T-helper 2 cell treated with Interferon-gamma antibody and Interleukin-4, amounts not matched to agents 5 μg/mL and 100 μg/mL, for 36 hours (primary cell): ENCODE data around the gene TTLL7.

Source experiments
- DNase-seq: peaks from one replicate; pipeline ENCODE4 v3.0.0; 2021; ENCODE audit warnings: low spot score
- H3K27ac Mint-ChIP-seq: one replicate; pipeline ENCODE4 v1.8.0; 2021; ENCODE audit warnings: mild to moderate bottlenecking, mixed read lengths
- H3K27me3 Mint-ChIP-seq: one replicate; pipeline ENCODE4 v1.8.0; 2021; ENCODE audit warnings: low read depth, mixed read lengths
- H3K36me3 Mint-ChIP-seq: one replicate; pipeline ENCODE4 v1.8.0; 2021; ENCODE audit warnings: low read depth, mixed read lengths
- H3K4me1 Mint-ChIP-seq: one replicate; pipeline ENCODE4 v1.8.0; 2021; ENCODE audit warnings: low read depth, mixed read lengths
- H3K4me3 Mint-ChIP-seq: one replicate; pipeline ENCODE4 v1.8.0; 2022; ENCODE audit warnings: mild to moderate bottlenecking, moderate library complexity, mixed read lengths
- H3K9me3 Mint-ChIP-seq: one replicate; pipeline ENCODE4 v1.8.0; 2021; ENCODE audit warnings: mixed read lengths

The TTLL7 gene

DNA sequence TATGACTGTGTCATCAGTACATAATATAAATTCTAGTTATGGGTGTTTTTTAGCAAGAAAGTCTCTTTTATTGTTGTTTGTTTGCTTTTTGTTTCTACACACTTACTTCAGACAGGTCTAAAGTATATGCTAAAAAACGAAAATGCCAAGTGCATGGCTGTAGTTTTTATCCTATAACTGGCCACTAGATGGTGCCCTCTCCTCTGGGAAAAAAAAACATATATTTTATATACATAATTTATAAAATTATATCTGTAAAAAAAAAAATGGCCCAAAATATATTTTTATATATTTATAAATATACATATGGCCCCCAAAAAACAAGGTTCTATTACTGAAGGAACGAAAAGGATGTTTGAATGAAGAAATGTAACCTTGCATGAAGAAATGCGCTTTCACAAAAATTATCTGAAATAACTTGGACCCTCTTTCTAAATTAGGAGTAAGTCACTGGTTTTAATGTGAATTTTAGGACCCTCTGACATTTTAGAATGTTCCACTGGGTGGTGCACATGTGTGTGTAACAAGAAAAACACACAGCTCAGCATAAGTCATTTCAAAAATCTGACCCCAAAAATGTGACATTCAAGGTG is 93.5 kb downstream of the TTLL7 start:
- DNase-seq, result no peak
- no peaks in the 10 kb centered on the region for H3K36me3 Mint-ChIP-seq
- peaks cover 21% of the 10 kb centered on the region for H3K27me3 Mint-ChIP-seq

GRCh38 chr1:83901547-83902155 is 97.3 kb downstream of the TTLL7 start:
- H3K27ac Mint-ChIP-seq, result no peak overlapping the region
- H3K36me3 Mint-ChIP-seq, result no peaks in the 10 kb centered on the region
- no peak overlapping the region for H3K4me3 Mint-ChIP-seq
- H3K27me3 Mint-ChIP-seq, result peaks cover 2% of the 10 kb centered on the region
- H3K4me1 Mint-ChIP-seq, result no peaks in the 10 kb centered on the region
- DNase-seq, result no peak
- no peaks in the 10 kb centered on the region for H3K9me3 Mint-ChIP-seq

More for the DNA sequence above, 93.5 kb downstream of the TTLL7 start:
- no peaks in the 10 kb centered on the region for H3K4me1 Mint-ChIP-seq
- no peaks in the 10 kb centered on the region for H3K9me3 Mint-ChIP-seq
- no peak overlapping the region for H3K4me3 Mint-ChIP-seq
- H3K27ac Mint-ChIP-seq, result no peak overlapping the region

- Mint-ChIP-seq H3K27me3 (peaks cover 2% of the 10 kb centered on the region), H3K9me3 (no peaks in the 10 kb centered on the region), H3K4me3 (no peak overlapping the region), H3K36me3 (no peaks in the 10 kb centered on the region), H3K27ac (no peak overlapping the region), H3K4me1 (no peaks in the 10 kb centered on the region)
- no peak for DNase-seq
These were observed 98.4 kb downstream of the TTLL7 start for GRCh38 chr1:83900524-83900923.

- no peaks in the 10 kb centered on the region for H3K36me3 Mint-ChIP-seq
- peaks cover 8% of the 10 kb centered on the region for H3K27me3 Mint-ChIP-seq
- H3K9me3 Mint-ChIP-seq, result no peaks in the 10 kb centered on the region
- no peaks in the 10 kb centered on the region for H3K4me1 Mint-ChIP-seq
- DNase-seq, result no peak
- H3K27ac Mint-ChIP-seq, result no peak overlapping the region
- no peak overlapping the region for H3K4me3 Mint-ChIP-seq
These were observed 101.4 kb downstream of the TTLL7 start for GRCh38 chr1:83897516-83897915.

GRCh38 chr1:83896299-83896698 is 102.6 kb downstream of the TTLL7 start:
- H3K9me3 Mint-ChIP-seq, result no peaks in the 10 kb centered on the region
- H3K4me3 Mint-ChIP-seq, result no peak overlapping the region
- no peak overlapping the region for H3K27ac Mint-ChIP-seq
- H3K27me3 Mint-ChIP-seq, result peaks cover 8% of the 10 kb centered on the region
- no peaks in the 10 kb centered on the region for H3K36me3 Mint-ChIP-seq
- no peak for DNase-seq
- H3K4me1 Mint-ChIP-seq, result no peaks in the 10 kb centered on the region

GRCh38 chr1:83889707-83890106 is 109.2 kb downstream of the TTLL7 start:
- no peaks in the 10 kb centered on the region for H3K4me1 Mint-ChIP-seq
- no peak for DNase-seq
- H3K9me3 Mint-ChIP-seq, result peaks cover 13% of the 10 kb centered on the region
- H3K36me3 Mint-ChIP-seq, result no peaks in the 10 kb centered on the region
- H3K27me3 Mint-ChIP-seq, result peaks cover under 1% of the 10 kb centered on the region
- no peak overlapping the region for H3K4me3 Mint-ChIP-seq
- H3K27ac Mint-ChIP-seq, result no peak overlapping the region

GRCh38 chr1:83887483-83887882 is 111.4 kb downstream of the TTLL7 start:
- H3K27ac Mint-ChIP-seq, result no peak overlapping the region
- no peak for DNase-seq
- H3K36me3 Mint-ChIP-seq, result no peaks in the 10 kb centered on the region
- no peak overlapping the region for H3K4me3 Mint-ChIP-seq
- H3K27me3 Mint-ChIP-seq, result no peaks in the 10 kb centered on the region
- peaks cover 13% of the 10 kb centered on the region for H3K9me3 Mint-ChIP-seq
- H3K4me1 Mint-ChIP-seq, result no peaks in the 10 kb centered on the region

DNA sequence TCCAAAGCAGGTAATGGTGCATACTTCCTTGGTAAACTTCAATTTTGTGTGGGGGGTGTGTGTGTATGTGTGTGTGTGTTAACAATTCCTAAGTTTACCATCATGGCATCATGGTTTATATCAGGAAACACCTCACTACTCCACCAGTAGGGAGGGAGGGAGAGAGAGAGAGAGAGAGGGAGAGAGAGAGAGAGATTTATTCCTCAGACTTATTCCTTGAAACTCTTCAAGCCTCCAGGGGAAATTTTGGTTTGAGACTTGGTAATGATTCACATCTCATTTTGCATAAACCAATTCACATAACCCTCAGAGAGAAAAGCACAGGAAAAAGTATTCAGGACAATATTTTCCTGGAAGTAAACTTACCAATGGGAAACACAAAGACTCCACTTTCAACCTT is 115.0 kb downstream of the TTLL7 start:
- Mint-ChIP-seq H3K4me3 (no peak overlapping the region), H3K27me3 (no peaks in the 10 kb centered on the region), H3K4me1 (no peaks in the 10 kb centered on the region), H3K36me3 (no peaks in the 10 kb centered on the region), H3K27ac (no peak overlapping the region), H3K9me3 (peaks cover 8% of the 10 kb centered on the region)
- DNase-seq, result no peak

DNA sequence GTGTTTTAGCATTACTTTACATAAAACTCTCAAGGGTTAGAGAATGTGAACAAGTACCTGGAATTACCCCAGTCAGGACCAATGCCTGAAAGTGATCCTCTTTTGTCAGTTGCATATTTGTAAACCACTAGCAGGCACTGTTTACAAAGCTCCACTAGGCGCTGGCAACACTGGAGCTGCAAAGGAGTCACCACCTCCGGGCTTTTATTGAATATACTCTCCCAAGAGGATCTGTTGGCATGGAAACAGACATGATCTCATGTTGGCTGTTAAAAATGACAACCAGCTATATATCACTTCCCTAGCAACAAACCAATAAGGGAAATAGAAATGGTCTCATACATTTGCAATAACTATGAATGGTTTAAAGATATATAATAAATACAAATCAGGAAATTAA is 116.0 kb downstream of the TTLL7 start:
- Mint-ChIP-seq H3K27ac (no peak overlapping the region), H3K4me1 (no peaks in the 10 kb centered on the region), H3K36me3 (no peaks in the 10 kb centered on the region), H3K27me3 (no peaks in the 10 kb centered on the region), H3K9me3 (no peaks in the 10 kb centered on the region), H3K4me3 (no peak overlapping the region)
- DNase-seq, result no peak

GRCh38 chr1:83872515-83872914 is 126.4 kb downstream of the TTLL7 start:
- H3K4me1 Mint-ChIP-seq, result no peaks in the 10 kb centered on the region
- no peak overlapping the region for H3K4me3 Mint-ChIP-seq
- H3K27me3 Mint-ChIP-seq, result no peaks in the 10 kb centered on the region
- no peak for DNase-seq
- no peak overlapping the region for H3K27ac Mint-ChIP-seq
- no peaks in the 10 kb centered on the region for H3K36me3 Mint-ChIP-seq
- H3K9me3 Mint-ChIP-seq, result no peaks in the 10 kb centered on the region

- Mint-ChIP-seq H3K9me3 (no peaks in the 10 kb centered on the region), H3K4me1 (peaks cover 5% of the 10 kb centered on the region), H3K4me3 (no peak overlapping the region), H3K27me3 (peaks cover 9% of the 10 kb centered on the region), H3K36me3 (no peaks in the 10 kb centered on the region), H3K27ac (no peak overlapping the region)
- DNase-seq, result no peak
These were observed 133.9 kb downstream of the TTLL7 start for GRCh38 chr1:83864991-83865390.

GRCh38 chr1:83860490-83861221 is 138.3 kb downstream of the TTLL7 start:
- no peak overlapping the region for H3K27ac Mint-ChIP-seq
- peaks cover 5% of the 10 kb centered on the region for H3K4me1 Mint-ChIP-seq
- peaks cover 9% of the 10 kb centered on the region for H3K27me3 Mint-ChIP-seq
- H3K4me3 Mint-ChIP-seq, result peak overlapping the region; percentile 68
- H3K9me3 Mint-ChIP-seq, result no peaks in the 10 kb centered on the region
- H3K36me3 Mint-ChIP-seq, result no peaks in the 10 kb centered on the region
- DNase-seq, result peak; percentile 63

DNA sequence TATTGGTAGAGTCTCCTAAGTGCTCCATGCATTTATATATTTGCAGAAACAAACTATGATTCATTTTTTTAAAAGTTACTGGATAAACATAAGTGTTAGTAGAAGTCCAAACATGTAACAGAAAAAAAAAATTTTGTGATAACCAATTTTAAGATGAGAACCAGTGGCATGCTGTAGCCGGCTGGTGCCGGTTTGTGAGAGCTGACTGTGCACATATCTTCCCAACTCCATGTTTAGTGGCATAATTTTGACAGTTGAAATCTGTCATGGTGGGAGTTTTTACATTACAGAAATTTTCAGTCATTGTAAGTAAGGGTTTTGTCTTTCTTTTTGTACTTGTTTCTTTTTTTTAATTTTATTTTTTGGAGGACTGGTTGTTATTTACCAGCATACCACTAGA is 141.2 kb downstream of the TTLL7 start:
- Mint-ChIP-seq H3K27me3 (peaks cover 9% of the 10 kb centered on the region), H3K4me1 (peaks cover 5% of the 10 kb centered on the region), H3K36me3 (no peaks in the 10 kb centered on the region)

DNA sequence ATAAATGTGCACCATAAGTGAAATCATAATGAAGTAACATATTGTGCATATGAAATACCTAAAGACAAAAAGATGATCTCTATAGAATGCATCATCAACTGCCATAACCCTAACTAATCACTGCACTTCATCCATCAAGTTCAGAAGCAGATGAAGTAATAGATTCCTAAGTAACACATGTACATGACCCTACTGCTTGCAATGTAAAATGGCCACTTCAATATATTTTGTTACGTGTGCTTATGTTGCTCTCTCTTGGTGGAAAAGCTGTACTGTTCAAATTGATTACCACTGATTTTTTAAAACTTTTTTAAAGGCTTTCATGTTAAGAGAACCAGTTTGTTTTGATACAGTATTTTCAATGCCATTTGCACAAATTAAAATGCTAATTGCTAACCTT is 141.8 kb downstream of the TTLL7 start:
- H3K27ac Mint-ChIP-seq, result no peak overlapping the region
- no peak for DNase-seq
- H3K27me3 Mint-ChIP-seq, result peaks cover 8% of the 10 kb centered on the region
- H3K36me3 Mint-ChIP-seq, result no peaks in the 10 kb centered on the region
- H3K9me3 Mint-ChIP-seq, result no peaks in the 10 kb centered on the region
- peaks cover 5% of the 10 kb centered on the region for H3K4me1 Mint-ChIP-seq
- no peak overlapping the region for H3K4me3 Mint-ChIP-seq

More for the DNA sequence above, 141.2 kb downstream of the TTLL7 start:
- H3K4me3 Mint-ChIP-seq, result no peak overlapping the region
- DNase-seq, result no peak
- H3K9me3 Mint-ChIP-seq, result no peaks in the 10 kb centered on the region
- H3K27ac Mint-ChIP-seq, result no peak overlapping the region
